LNCaP clone FGC (cell line): ENCODE results near the gene PDE11A.
"Not testable (repeated sequence)": the region's sequence is repeated elsewhere in the genome, so short reads cannot be mapped to it uniquely, and the experiment has no call there.

Source experiments
- DNase-seq: peaks from one replicate; pipeline ENCODE4 v3.0.0-alpha.2; 2011; ENCODE audit warnings: low read depth
- H3K4me3 ChIP-seq: 2 replicates; pipeline ENCODE4 v1.5.1; 2011; ENCODE audit warnings: mild to moderate bottlenecking, low read depth, low read length, control low read depth
- TF ChIP-seq, protein P1 (sequence below): IDR thresholded peaks from 2 replicates; pipeline ENCODE4 v1.5.1; 2012; ENCODE audit warnings: mild to moderate bottlenecking; ENCODE audit not compliant: control insufficient read depth, insufficient read depth; ENCODE audit errors: extremely low read depth

The PDE11A gene

DNA sequence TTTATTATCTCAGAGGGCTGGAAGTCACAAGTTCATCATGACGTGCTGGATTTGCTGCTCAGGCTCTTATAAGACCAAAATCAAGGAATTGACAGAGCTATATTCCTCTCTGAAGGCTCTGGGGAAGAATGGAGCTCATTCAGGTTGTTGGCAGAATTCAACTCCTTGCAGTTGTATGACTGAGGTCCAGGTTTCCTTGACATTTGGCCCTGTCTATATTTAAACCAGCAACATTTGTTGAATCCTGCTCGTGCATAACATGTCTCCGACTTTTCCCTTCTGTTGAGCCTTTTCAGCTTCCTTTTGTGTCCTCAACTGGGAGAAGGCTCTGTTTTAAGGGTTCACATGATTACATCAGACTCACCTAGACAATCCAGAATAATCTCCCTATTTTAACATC is 203.4 kb downstream of the PDE11A start:
- TF ChIP-seq, protein P1, sequence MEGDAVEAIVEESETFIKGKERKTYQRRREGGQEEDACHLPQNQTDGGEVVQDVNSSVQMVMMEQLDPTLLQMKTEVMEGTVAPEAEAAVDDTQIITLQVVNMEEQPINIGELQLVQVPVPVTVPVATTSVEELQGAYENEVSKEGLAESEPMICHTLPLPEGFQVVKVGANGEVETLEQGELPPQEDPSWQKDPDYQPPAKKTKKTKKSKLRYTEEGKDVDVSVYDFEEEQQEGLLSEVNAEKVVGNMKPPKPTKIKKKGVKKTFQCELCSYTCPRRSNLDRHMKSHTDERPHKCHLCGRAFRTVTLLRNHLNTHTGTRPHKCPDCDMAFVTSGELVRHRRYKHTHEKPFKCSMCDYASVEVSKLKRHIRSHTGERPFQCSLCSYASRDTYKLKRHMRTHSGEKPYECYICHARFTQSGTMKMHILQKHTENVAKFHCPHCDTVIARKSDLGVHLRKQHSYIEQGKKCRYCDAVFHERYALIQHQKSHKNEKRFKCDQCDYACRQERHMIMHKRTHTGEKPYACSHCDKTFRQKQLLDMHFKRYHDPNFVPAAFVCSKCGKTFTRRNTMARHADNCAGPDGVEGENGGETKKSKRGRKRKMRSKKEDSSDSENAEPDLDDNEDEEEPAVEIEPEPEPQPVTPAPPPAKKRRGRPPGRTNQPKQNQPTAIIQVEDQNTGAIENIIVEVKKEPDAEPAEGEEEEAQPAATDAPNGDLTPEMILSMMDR, result no peak
- H3K4me3 ChIP-seq, result no peak overlapping the region
- no peak for DNase-seq

- DNase-seq, result no peak
- TF ChIP-seq, protein P1, result no peak
- H3K4me3 ChIP-seq, result no peak overlapping the region
These were observed 203.8 kb downstream of the PDE11A start for GRCh38 chr2:177868806-177869205.

DNA sequence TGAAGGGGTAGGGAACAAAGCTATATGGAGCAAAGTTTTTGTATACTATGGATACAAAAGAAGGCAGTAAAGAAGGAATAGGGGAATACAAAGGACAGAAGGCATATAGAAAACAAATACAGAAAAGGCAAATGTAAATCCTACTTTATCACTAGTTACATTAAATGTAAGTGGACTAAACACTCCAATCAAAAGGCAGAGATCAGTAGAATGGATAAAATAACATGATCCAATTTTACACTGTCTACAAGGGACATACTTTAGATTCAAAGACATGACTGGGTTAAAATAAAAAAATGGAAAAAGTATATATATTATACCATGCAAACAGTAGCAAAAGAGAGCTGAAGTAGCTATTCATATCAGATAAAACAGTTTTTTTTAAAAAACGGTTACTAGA is 215.0 kb downstream of the PDE11A start:
- TF ChIP-seq, protein P1, result no peak
- DNase-seq, result no peak

DNA sequence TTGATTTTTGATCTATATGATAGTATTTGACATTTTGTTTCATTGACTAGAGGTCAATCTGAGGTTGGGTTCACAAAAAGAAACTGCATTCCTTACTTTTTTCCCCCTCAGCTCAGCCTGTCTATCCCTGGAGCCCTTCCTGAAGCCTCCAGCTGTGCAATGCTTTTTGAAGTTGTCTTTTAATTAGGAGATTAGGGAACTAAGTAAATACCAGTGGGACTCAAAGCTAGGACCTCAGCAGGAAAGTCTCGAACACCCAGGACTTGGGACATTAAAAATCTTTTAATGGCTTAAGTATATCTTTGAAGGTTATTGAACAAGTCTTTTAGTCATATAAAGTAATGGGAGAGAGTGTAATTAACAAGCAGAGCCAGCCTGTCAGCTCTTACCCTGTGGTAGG is 220.2 kb downstream of the PDE11A start:
- DNase-seq, result no peak
- TF ChIP-seq, protein P1, result no peak
- H3K4me3 ChIP-seq, result no peak overlapping the region

More for the DNA sequence above, 215.0 kb downstream of the PDE11A start:
- no peak overlapping the region for H3K4me3 ChIP-seq

DNA sequence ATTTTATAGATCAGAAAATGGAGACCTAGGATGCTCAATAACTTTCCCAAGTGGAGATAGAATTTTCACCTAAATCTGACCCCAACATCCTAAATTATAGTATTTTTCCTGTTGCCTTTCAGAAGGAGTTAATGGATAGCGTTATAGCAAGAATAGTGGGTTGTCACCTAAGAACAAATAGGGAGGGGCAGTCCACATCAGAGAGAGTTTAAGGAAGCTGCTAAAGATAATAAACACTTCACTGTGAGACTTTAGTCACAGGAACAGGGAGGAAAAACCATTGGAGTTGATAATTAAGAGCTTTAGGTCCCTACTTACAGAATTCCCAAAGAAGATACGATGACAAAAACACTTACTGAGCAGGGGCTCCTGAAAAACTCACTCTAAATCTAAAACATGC is 229.4 kb downstream of the PDE11A start:
- TF ChIP-seq, protein P1, result no peak
- DNase-seq, result no peak
- no peak overlapping the region for H3K4me3 ChIP-seq

DNA sequence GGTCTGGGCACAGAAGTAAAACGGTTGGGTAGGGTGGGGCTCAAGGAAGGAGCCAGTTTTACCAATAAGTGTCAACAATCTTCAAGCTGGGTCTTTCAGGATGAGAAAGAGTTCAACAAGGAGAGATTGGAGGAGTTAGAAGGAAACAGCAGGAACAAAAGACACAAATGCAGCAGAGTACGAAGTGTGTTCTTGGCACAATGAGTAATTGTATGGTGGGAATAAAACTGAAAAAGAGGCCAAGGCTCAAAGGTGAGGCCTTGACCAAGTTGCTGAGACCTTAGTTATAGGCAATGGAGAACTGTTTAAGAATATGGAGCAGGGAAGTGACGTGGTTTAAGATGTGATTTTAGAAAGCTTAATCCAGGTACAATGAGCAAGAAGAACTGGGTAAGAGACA is 230.3 kb downstream of the PDE11A start:
- TF ChIP-seq, protein P1, result no peak
- no peak overlapping the region for H3K4me3 ChIP-seq
- no peak for DNase-seq

- not testable (repeated sequence) for DNase-seq, H3K4me3 ChIP-seq
These were observed 237.0 kb downstream of the PDE11A start for GRCh38 chr2:177835418-177836204.
